ENCODE measurements around the gene UBE2J2.

DNA sequence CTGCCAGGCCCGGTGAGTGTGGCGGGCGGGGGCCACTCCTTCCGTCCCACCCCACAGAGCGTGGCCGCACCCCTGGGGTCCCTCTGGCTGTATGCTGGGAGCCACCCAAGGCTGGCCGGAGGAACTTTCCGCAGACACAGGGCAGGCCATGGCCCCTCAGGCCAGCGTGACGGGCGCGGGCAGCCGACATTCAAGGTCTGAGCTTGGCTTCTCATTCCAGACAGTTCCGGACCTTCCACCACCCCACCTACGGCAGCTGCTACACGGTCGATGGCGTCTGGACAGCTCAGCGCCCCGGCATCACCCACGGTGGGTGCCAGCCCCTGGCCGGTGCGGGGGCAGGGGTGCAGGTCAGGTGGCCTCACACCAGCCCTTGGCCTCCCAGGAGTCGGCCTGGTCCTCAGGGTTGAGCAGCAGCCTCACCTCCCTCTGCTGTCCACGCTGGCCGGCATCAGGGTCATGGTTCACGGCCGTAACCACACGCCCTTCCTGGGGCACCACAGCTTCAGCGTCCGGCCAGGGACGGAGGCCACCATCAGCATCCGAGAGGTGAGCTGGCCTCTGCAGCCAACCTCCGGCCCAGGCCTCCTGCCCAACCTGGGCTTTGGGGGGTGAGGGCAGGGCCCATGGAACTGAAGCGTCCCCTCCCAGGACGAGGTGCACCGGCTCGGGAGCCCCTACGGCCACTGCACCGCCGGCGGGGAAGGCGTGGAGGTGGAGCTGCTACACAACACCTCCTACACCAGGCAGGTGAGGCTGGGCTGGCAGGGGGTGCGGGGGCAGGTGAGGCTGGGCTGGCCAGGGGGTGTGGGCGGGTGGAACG is 13.8 kb upstream of the UBE2J2 start:
- TF ChIP-seq EZH2 (IDR thresholded peaks at IDR 0.05; ENCODE audit: insufficient read depth, poor library complexity, severe bottlenecking), result no peak
- no peak for TF ChIP-seq EZH2phosphoT487 (IDR thresholded peaks at IDR 0.05; ENCODE audit: insufficient read depth, low read depth)
